Mesenchymal stem cell (in vitro differentiated cells and primary cell): ENCODE measurements around the gene ACOT7.
A peak's percentile ranks its signal among the peaks of the same experiment; 100 is the strongest.

Experiments used
- DNase-seq: peaks from one replicate; pipeline ENCODE4 v3.0.0-alpha.2; 2013
- H2AFZ ChIP-seq: one replicate; pipeline ENCODE4 v1.6.1; 2013; ENCODE audit warnings: low read depth, mild to moderate bottlenecking, control low read depth, inconsistent platforms, low read length, moderate library complexity
- H2AK5ac ChIP-seq: 2 replicates; pipeline ENCODE4 v1.6.1; 2013; ENCODE audit warnings: low read length, moderate library complexity, mild to moderate bottlenecking, inconsistent platforms; ENCODE audit not compliant: severe bottlenecking
- H2BK120ac ChIP-seq: one replicate; pipeline ENCODE4 v1.6.1; 2013; ENCODE audit warnings: low read depth, mild to moderate bottlenecking, inconsistent platforms, low read length, moderate library complexity
- H2BK12ac ChIP-seq, 2 experiments: one replicate each; pipeline ENCODE4 v1.6.1; 2013; ENCODE audit warnings: inconsistent platforms in 2 of 2, low read length in 2 of 2, mild to moderate bottlenecking in 2 of 2, moderate library complexity in 2 of 2, control low read depth in 1 of 2
- H2BK15ac ChIP-seq: one replicate; pipeline ENCODE4 v1.6.1; 2013; ENCODE audit warnings: mild to moderate bottlenecking, low read depth, inconsistent platforms; ENCODE audit not compliant: poor library complexity, severe bottlenecking
- H2BK5ac ChIP-seq: 2 replicates; pipeline ENCODE4 v1.6.1; 2013; ENCODE audit warnings: low read depth, mild to moderate bottlenecking, low read length, control low read depth, inconsistent platforms; ENCODE audit not compliant: poor library complexity, severe bottlenecking
- H3K14ac ChIP-seq, 2 experiments: one replicate each; pipeline ENCODE4 v1.6.1; 2013; ENCODE audit warnings: inconsistent platforms in 2 of 2, low read length in 2 of 2, control low read depth in 1 of 2, mild to moderate bottlenecking in 1 of 2, moderate library complexity in 1 of 2
- H3K18ac ChIP-seq, 2 experiments: one replicate each; pipeline ENCODE4 v1.6.1; 2013; ENCODE audit warnings: inconsistent platforms in 2 of 2, low read length in 2 of 2, control low read depth in 1 of 2, low read depth in 1 of 2, mild to moderate bottlenecking in 1 of 2
- H3K23ac ChIP-seq, 2 experiments: one replicate each; pipeline ENCODE4 v1.6.1; 2013; ENCODE audit warnings: inconsistent platforms in 2 of 2, low read length in 2 of 2, mild to moderate bottlenecking in 2 of 2, moderate library complexity in 2 of 2, control low read depth in 1 of 2
- H3K27ac ChIP-seq: 2 replicates; pipeline ENCODE4 v1.5.1; 2013; ENCODE audit warnings: mild to moderate bottlenecking, moderate library complexity, low read length, control low read depth, inconsistent platforms; ENCODE audit not compliant: poor library complexity, severe bottlenecking
- H3K27me3 ChIP-seq, 2 experiments: 2 replicates each; pipeline versions ENCODE4 v1.6.1 to v1.7.0; 2013; ENCODE audit warnings: low read length in 2 of 2, mild to moderate bottlenecking in 2 of 2, moderate library complexity in 2 of 2, control low read depth in 1 of 2, inconsistent platforms in 1 of 2; ENCODE audit not compliant: control insufficient read depth in 1 of 2, insufficient read depth in 1 of 2
- H3K36me3 ChIP-seq, 2 experiments: 2 replicates each; pipeline versions ENCODE4 v1.6.1 to v1.7.0; 2013; ENCODE audit warnings: low read length in 2 of 2, control low read depth in 1 of 2, inconsistent platforms in 1 of 2, low read depth in 1 of 2, mild to moderate bottlenecking in 1 of 2; ENCODE audit not compliant: insufficient read depth in 2 of 2, control insufficient read depth in 1 of 2
- H3K4ac ChIP-seq, 2 experiments: one replicate each; pipeline ENCODE4 v1.6.1; 2013; ENCODE audit warnings: inconsistent platforms in 2 of 2, low read length in 2 of 2, mild to moderate bottlenecking in 2 of 2, moderate library complexity in 2 of 2, control low read depth in 1 of 2, low read depth in 1 of 2
- H3K4me1 ChIP-seq: 2 replicates; pipeline ENCODE4 v1.6.1; 2013; ENCODE audit warnings: low read depth, low read length, control low read depth; ENCODE audit not compliant: control insufficient read depth, insufficient read depth
- H3K4me2 ChIP-seq: 2 replicates; pipeline ENCODE4 v1.6.1; 2013; ENCODE audit warnings: low read length, mild to moderate bottlenecking, inconsistent platforms; ENCODE audit not compliant: poor library complexity, severe bottlenecking
- H3K4me3 ChIP-seq, 2 experiments: 2 replicates each; pipeline versions ENCODE4 v1.5.1 to v1.7.0; 2013; ENCODE audit warnings: low read length in 2 of 2, mild to moderate bottlenecking in 2 of 2, control low read depth in 1 of 2, low read depth in 1 of 2; ENCODE audit not compliant: insufficient read depth in 1 of 2
- H3K79me1 ChIP-seq: replicated peaks from 2 replicates; pipeline ENCODE4 v1.6.1; 2013; ENCODE audit warnings: mild to moderate bottlenecking, control low read depth, low read length, inconsistent platforms; ENCODE audit not compliant: poor library complexity, severe bottlenecking
- H3K9ac ChIP-seq: 2 replicates; pipeline ENCODE4 v1.7.0; 2013; ENCODE audit warnings: mild to moderate bottlenecking, low read length, moderate library complexity
- H3K9me3 ChIP-seq: 2 replicates; pipeline ENCODE4 v1.7.0; 2013; ENCODE audit warnings: mild to moderate bottlenecking, low read length; ENCODE audit not compliant: control insufficient read depth
- H4K8ac ChIP-seq: one replicate; pipeline ENCODE4 v1.6.1; 2013; ENCODE audit warnings: inconsistent platforms, mild to moderate bottlenecking, low read length, moderate library complexity
- H4K91ac ChIP-seq: one replicate; pipeline ENCODE4 v1.6.1; 2013; ENCODE audit warnings: mild to moderate bottlenecking, low read length, inconsistent platforms
- WGBS: methylation state at CpG from one replicate; pipeline ENCODE4 v1.1.7; 2013; ENCODE audit warnings: mixed read lengths; 5-methylcytosine and 5-hydroxymethylcytosine counted together

ACOT7 gene

DNA sequence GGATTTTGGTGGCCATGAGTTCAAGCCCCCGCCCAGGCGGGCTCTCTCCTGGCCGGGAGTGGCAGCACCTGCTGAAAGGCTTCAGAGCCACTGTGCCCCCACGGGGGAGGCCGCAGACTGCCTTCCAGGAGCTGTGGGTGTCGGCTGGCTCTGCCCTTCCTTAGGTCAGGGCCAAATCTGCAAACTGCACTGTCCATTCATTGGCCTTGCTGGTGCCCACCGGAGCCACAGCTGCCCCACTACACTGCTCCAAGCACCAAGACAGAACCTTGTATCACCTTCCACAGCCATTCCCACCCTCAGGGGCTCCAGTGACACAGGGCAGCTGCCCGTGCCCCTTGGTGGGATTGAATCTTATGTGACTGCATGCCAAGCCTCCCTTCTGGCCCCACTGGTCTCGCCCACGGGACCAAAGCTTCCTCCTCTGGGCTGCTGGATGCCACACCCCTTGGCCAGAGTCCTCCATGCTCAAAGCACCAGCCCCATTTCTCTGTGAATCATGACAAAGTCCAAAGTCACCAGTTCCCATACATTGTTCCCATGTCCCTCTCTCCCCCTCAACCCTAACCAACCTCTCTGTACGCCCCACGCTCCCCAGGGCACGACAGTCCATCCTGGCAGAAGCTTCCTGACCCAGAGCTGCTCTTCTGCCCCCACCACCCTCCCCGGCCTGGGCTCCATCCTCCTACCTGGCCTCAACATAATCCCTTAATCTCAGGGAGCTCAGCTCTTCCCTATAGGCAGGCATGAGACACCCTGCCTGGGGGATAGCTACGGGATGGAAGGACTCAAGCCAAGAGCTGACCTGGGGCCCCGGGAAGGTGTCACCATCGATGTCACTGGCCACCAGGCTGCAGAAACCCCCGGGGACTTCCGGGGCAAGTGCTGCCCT lies 111.8 kb downstream of the ACOT7 start:
- Histone ChIP-seq H2AK5ac (no peak overlapping the region), H3K27ac (no peak overlapping the region), H3K36me3 (peaks cover 0 to 61% of the 10 kb centered on the region in 2 experiments), H2BK12ac (no peak overlapping the region), H3K79me1 (peaks cover 3% of the 10 kb centered on the region), H3K27me3 (no peaks in the 10 kb centered on the region), H2BK15ac (no peak overlapping the region), H3K4me1 (peaks cover 7% of the 10 kb centered on the region), H3K4me3 (no peak overlapping the region), H2BK5ac (no peak overlapping the region), H2BK120ac (no peak overlapping the region), H3K4me2 (no peak overlapping the region), H3K14ac (no peak overlapping the region), H3K4ac (no peak overlapping the region), H2AFZ (no peak overlapping the region), H3K9ac (no peak overlapping the region), H4K91ac (no peak overlapping the region), H4K8ac (no peak overlapping the region), H3K9me3 (no peaks in the 10 kb centered on the region), H3K23ac (no peak overlapping the region), H3K18ac (no peak overlapping the region)
- WGBS, result 94% methylated on average over 19 of the region's 19 CpGs
- DNase-seq, result no peak

DNA sequence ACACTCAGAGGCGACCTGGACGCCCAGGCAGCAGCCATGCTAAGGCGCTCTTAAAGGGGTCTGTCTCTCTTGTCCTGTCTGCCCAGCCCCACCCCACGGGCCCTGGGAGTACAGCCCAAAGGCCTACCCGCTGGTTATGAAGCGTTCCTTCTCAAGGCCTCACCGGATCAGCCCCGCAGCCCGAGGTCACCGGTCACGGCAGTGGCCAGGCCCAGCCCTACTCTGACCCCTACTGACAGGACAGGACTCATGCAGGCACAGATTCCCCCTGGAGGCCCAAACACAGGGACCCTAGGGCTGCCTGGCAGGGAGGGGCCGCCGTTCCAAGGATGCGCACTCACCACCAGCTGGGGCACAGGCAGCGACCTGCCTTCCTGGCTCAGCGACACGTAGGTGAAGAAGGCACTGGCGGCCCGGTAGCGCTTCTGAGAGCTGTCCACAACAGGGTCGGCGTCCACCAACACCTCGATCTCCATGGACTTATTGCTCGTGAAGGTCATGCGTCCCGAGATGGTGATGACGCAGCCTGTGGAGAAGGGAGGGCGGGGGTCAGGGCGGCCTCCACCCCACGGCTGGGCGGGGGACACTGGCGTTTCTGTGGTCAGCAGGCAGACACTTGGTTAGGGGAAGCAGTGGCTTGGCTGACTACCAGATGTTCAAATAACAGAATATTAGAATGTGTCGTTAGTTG lies 112.7 kb downstream of the ACOT7 start:
- no peak overlapping the region for H4K91ac ChIP-seq
- no peaks in the 10 kb centered on the region for H3K27me3 ChIP-seq
- peak; percentile 40 for DNase-seq
- H2AFZ ChIP-seq, result no peak overlapping the region
- peaks cover 13% of the 10 kb centered on the region for H3K4me1 ChIP-seq
- H3K23ac ChIP-seq, result no peak overlapping the region
- peaks cover 0 to 53% of the 10 kb centered on the region in 2 experiments for H3K36me3 ChIP-seq
- H3K27ac ChIP-seq, result no peak overlapping the region
- no peak overlapping the region for H2BK5ac ChIP-seq
- no peak overlapping the region for H2BK12ac ChIP-seq
- H4K8ac ChIP-seq, result no peak overlapping the region
- H3K18ac ChIP-seq, result no peak overlapping the region
- H2AK5ac ChIP-seq, result no peak overlapping the region
- WGBS, result 81% methylated on average over 33 of the region's 33 CpGs
- no peak overlapping the region for H3K14ac ChIP-seq
- H2BK15ac ChIP-seq, result no peak overlapping the region
- no peak overlapping the region for H3K4ac ChIP-seq
- no peak overlapping the region for H2BK120ac ChIP-seq
- H3K79me1 ChIP-seq, result peaks cover 1% of the 10 kb centered on the region
- no peaks in the 10 kb centered on the region for H3K9me3 ChIP-seq
- H3K4me3 ChIP-seq, result no peak overlapping the region
- H3K4me2 ChIP-seq, result no peak overlapping the region
- H3K9ac ChIP-seq, result no peak overlapping the region

DNA sequence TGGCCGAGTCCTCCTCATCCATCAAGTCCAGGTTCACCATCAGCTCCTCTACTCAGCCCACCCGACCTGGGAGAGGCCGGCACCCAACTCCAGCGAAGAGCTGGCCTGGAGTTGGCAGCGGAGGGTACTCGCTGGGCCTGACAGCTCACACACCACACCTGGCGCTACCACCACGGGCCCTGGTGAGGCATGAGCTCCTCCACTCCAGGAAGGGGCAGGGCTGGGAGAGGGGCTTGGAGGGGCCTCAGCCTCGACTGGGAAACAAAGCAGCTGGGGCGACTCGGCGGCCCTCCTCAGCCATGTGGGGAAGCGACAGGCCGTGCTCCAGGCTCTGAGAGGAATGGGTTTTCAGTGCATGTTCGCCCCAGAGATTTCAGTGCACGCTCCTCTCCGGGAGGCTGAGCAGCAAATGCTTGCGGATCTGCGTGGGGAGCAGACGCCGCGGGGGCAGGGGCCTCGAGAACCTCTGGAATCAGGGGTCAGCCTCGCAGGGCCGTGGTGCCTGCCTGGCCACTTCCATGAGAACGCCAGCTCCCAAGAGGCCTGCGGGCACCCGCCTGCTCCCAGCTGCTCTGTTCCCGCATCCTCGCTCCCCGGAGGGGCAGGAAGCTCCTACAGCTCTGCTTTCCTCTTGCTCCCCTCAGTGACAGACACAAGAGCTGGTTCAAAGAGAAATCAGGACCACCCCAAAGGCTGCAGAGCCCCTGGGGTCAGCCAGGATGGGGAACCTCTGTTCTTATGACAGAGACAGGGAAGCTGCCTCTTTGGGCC lies 113.8 kb downstream of the ACOT7 start:
- Histone ChIP-seq H3K9ac (no peak overlapping the region), H3K4ac (no peak overlapping the region), H2BK12ac (no peak overlapping the region), H3K4me3 (no peak overlapping the region), H3K4me1 (peaks cover 16% of the 10 kb centered on the region), H3K14ac (no peak overlapping the region), H2AFZ (no peak overlapping the region), H2BK120ac (no peak overlapping the region), H3K36me3 (peaks cover 0 to 51% of the 10 kb centered on the region in 2 experiments), H3K27me3 (no peaks in the 10 kb centered on the region), H3K27ac (no peak overlapping the region), H3K4me2 (no peak overlapping the region), H3K18ac (no peak overlapping the region), H4K91ac (peak overlapping the region; percentile 48), H3K9me3 (no peaks in the 10 kb centered on the region), H4K8ac (no peak overlapping the region), H2AK5ac (no peak overlapping the region), H2BK15ac (no peak overlapping the region), H3K79me1 (peaks cover 1% of the 10 kb centered on the region), H3K23ac (no peak overlapping the region), H2BK5ac (no peak overlapping the region)
- DNase-seq, result no peak
- WGBS, result 94% methylated on average over 31 of the region's 31 CpGs

DNA sequence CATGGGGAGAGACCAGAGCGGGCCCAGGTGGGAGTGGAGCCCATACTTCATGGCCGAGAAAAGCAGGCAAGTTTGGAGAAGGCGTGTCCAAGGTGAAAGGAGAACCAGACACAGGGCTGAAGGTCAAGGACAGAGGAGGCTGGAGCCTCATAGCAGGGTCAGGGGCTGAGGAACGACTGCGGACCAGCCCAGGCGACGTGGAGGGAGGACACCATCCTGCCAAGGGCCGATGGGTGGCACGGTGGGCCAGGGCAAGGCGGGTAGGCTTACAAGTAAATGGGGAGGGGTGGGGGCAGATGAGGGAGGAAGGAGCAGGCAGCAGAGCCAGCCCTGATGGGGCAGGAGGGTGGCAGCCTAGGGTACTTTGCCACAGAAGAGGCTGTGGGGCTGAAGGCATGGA lies 114.5 kb downstream of the ACOT7 start:
- Histone ChIP-seq H2BK5ac (no peak overlapping the region), H3K27me3 (no peaks in the 10 kb centered on the region), H4K8ac (no peak overlapping the region), H3K36me3 (peaks cover 0 to 56% of the 10 kb centered on the region in 2 experiments), H3K4me1 (peaks cover 22% of the 10 kb centered on the region), H2AK5ac (no peak overlapping the region), H3K9ac (no peak overlapping the region), H2BK120ac (no peak overlapping the region), H3K27ac (no peak overlapping the region), H3K9me3 (no peaks in the 10 kb centered on the region), H3K23ac (no peak overlapping the region), H3K4ac (no peak overlapping the region), H3K4me3 (no peak overlapping the region), H3K14ac (no peak overlapping the region), H2BK12ac (no peak overlapping the region), H2AFZ (no peak overlapping the region), H2BK15ac (no peak overlapping the region), H4K91ac (peak overlapping the region; percentile 70), H3K4me2 (no peak overlapping the region), H3K79me1 (peaks cover 1% of the 10 kb centered on the region), H3K18ac (no peak overlapping the region)
- DNase-seq, result no peak
- 96% methylated on average over 10 of the region's 10 CpGs for WGBS
